K562 (cell line): ENCODE data around the gene GAL3ST2.

ENCODE experiments used
- CBFA2T3 ChIP-seq: fragments of 450-650 bp; IDR thresholded peaks from 2 replicates; pipeline ENCODE4 v1.6.1; 2017
- CEBPB ChIP-seq: fragments of 450-650 bp; IDR thresholded peaks from 2 replicates; pipeline ENCODE4 v1.6.1; 2016; ENCODE audit warnings: missing genetic modification characterization, missing compliant biosample characterization
- CHD2 ChIP-seq: IDR thresholded peaks from 2 replicates; pipeline ENCODE4 v1.6.1; 2011; ENCODE audit warnings: low read depth, low read length
- CREB1 ChIP-seq, 2 experiments: sonication (generic) in 1 of 2; formaldehyde crosslinking in 1 of 2; IDR thresholded peaks; 2 replicates each; pipeline versions ENCODE4 v1.6.1 to v1.8.0; 2012 to 2022; ENCODE audit warnings: inconsistent platforms in 1 of 2, mild to moderate bottlenecking in 1 of 2, missing genetic modification reagents in 1 of 2, moderate library complexity in 1 of 2
- CTCF ChIP-seq, 3 experiments: IDR thresholded peaks in 2 of 3; conservative IDR thresholded peaks in 1 of 3; 2 replicates each; pipeline ENCODE4 v1.5.1; 2011 to 2012; ENCODE audit warnings: low read length in 3 of 3, mild to moderate bottlenecking in 3 of 3, control low read depth in 2 of 3, improper control_type of control experiment in 1 of 3, inconsistent platforms in 1 of 3, low read depth in 1 of 3, mixed read lengths in 1 of 3, moderate library complexity in 1 of 3; ENCODE audit not compliant: insufficient read depth in 2 of 3
- DDX20 ChIP-seq: fragments of 450-650 bp; IDR thresholded peaks from 2 replicates; pipeline ENCODE4 v1.6.1; 2016; ENCODE audit warnings: missing genetic modification characterization, low read depth, mild to moderate bottlenecking, missing compliant biosample characterization, moderate library complexity
- POLR2G ChIP-seq: fragments of 200-400 bp; formaldehyde crosslinking; IDR thresholded peaks from 2 replicates; pipeline ENCODE4 v1.6.1; 2017; ENCODE audit warnings: low read depth, mild to moderate bottlenecking, antibody characterized with exemption, low read length, moderate library complexity
- PTRF ChIP-seq: fragments of 450-650 bp; IDR thresholded peaks from 2 replicates; pipeline ENCODE4 v1.6.1; 2016; ENCODE audit warnings: mild to moderate bottlenecking, missing genetic modification characterization, missing compliant biosample characterization
- REST ChIP-seq, 2 experiments: fragments of 450-650 bp; formaldehyde crosslinking in 1 of 2; IDR thresholded peaks; 2 replicates each; pipeline versions ENCODE4 v1.4.0 to v1.6.1; 2014 to 2020; ENCODE audit warnings: mild to moderate bottlenecking in 2 of 2, borderline replicate concordance in 1 of 2, low read depth in 1 of 2
- SMC3 ChIP-seq: conservative IDR thresholded peaks from 2 replicates; pipeline ENCODE4 v1.6.1; 2011; ENCODE audit warnings: low read depth, low read length, improper control_type of control experiment; ENCODE audit not compliant: insufficient read depth
- SNAPC5 ChIP-seq: fragments of 250-450 bp; sonication (Bioruptor Pico); IDR thresholded peaks from 2 replicates; pipeline ENCODE4 v1.8.0; 2021; ENCODE audit warnings: moderate library complexity, mild to moderate bottlenecking, inconsistent platforms
- ZNF318 ChIP-seq, 2 experiments: fragments of 450-650 bp; IDR thresholded peaks; 2 replicates each; pipeline ENCODE4 v1.6.1; 2016; ENCODE audit warnings: mild to moderate bottlenecking in 2 of 2, borderline replicate concordance in 1 of 2, low read depth in 1 of 2, moderate library complexity in 1 of 2

- TF ChIP-seq CREB1 (IDR thresholded peaks at IDR 0.05) (no peak), CREB1 (CRISPR knock-in tag; IDR thresholded peaks at IDR 0.05) (no peak), ZNF318 (IDR thresholded peaks at IDR 0.05; ENCODE audit: borderline replicate concordance in 1 of 2, low read depth in 1 of 2) (no peak), SMC3 (no peak), CTCF (IDR thresholded peaks at IDR 0.05 in 2 of 3, conservative IDR thresholded peaks at IDR 0.05 in 1 of 3; ENCODE audit: insufficient read depth in 2 of 3, low read depth in 1 of 3, low read length in 3 of 3) (no peak), CBFA2T3 (no peak), POLR2G (peak; percentile 66), PTRF (tag) (no peak), CHD2 (no peak), DDX20 (tag) (no peak), CEBPB (tag) (no peak), SNAPC5 (no peak), REST (IDR thresholded peaks at IDR 0.05; ENCODE audit: borderline replicate concordance) (no peak), REST (CRISPR knock-in tag; IDR thresholded peaks at IDR 0.05; ENCODE audit: low read depth) (no peak)
Observed at GRCh38 chr2:241801611-241802420, 25.2 kb downstream of the GAL3ST2 start.
